B cell (primary cell): ENCODE measurements around the gene CSF2RB. TPM values are rescaled to one million over a fixed set of nuclear protein-coding genes. Genes with fewer than 3 reads are reported as not detected.

Experiments
- ATAC-seq: fragments of 200-7000 bp; cut with Tn5 transposase; one replicate; pipeline ENCODE4 v1.10.0; 2021; ENCODE audit warnings: low read depth, mild to moderate bottlenecking, moderate number of reproducible peaks, moderate library complexity
- CTCF ChIA-PET: fragments of 350-600 bp; sonication (Branson Sonifier 250); formaldehyde crosslinking; loops from one replicate; lab custom pipeline; 2021; ENCODE audit warnings: antibody characterized with exemption, inconsistent platforms; lab: Charles Lee
- POLR2A ChIA-PET: fragments of 350-600 bp; sonication (Branson Sonifier 250); formaldehyde crosslinking; loops from one replicate; lab custom pipeline; 2021; ENCODE audit warnings: antibody characterized with exemption; lab: Charles Lee
- DNase-seq: peaks from one replicate; pipeline ENCODE4 v3.0.0; 2013
- H2AFZ ChIP-seq: 2 replicates; pipeline ENCODE4 v1.6.1; 2012; ENCODE audit warnings: mild to moderate bottlenecking, low read depth, low read length; ENCODE audit not compliant: insufficient read depth, poor library complexity, severe bottlenecking
- H3K27ac ChIP-seq, 2 donors: 1 replicate in 1 of 2; 2 replicates in 1 of 2; pipeline ENCODE4 v1.5.1; 2012 to 2013; ENCODE audit warnings: low read length in 2 of 2, mild to moderate bottlenecking in 2 of 2, moderate library complexity in 1 of 2
- H3K27me3 ChIP-seq, 4 experiments: fragments of 200-600 bp in 1 of 4; sonication (generic) in 1 of 4; replicated peaks in 1 of 4; 1 replicate in 2 of 4; 2 replicates in 2 of 4; pipeline versions ENCODE4 v1.6.1 to v1.7.0; 2013 to 2016; ENCODE audit warnings: low read length in 3 of 4, mild to moderate bottlenecking in 2 of 4, mixed read lengths in 1 of 4, moderate library complexity in 1 of 4; ENCODE audit not compliant: insufficient read depth in 4 of 4, control insufficient read depth in 3 of 4; ENCODE audit errors: control extremely low read depth in 1 of 4
- H3K36me3 ChIP-seq, 2 experiments: replicated peaks in 1 of 2; 1 replicate in 1 of 2; 2 replicates in 1 of 2; pipeline versions ENCODE4 v1.6.1 to v1.7.1; 2013; ENCODE audit warnings: low read length in 1 of 2; ENCODE audit not compliant: insufficient read depth in 2 of 2, control insufficient read depth in 1 of 2; ENCODE audit errors: control extremely low read depth in 1 of 2, extremely low read depth in 1 of 2
- H3K4me1 ChIP-seq, 2 donors: fragments of 200-600 bp in 1 of 2; sonication (generic) in 1 of 2; 1 replicate in 1 of 2; 2 replicates in 1 of 2; pipeline versions ENCODE4 v1.5.1 to v1.6.1; 2013 to 2017; ENCODE audit warnings: low read length in 2 of 2; ENCODE audit not compliant: control insufficient read depth in 2 of 2, insufficient read depth in 2 of 2
- H3K4me2 ChIP-seq: replicated peaks from 2 replicates; pipeline ENCODE3; 2012; ENCODE audit warnings: mild to moderate bottlenecking, low read depth, low read length; ENCODE audit not compliant: poor library complexity, severe bottlenecking
- H3K4me3 ChIP-seq, 5 experiments: fragments of 200-600 bp in 1 of 5; sonication (generic) in 1 of 5; 1 replicate in 3 of 5; 2 replicates in 2 of 5; pipeline versions ENCODE4 v1.5.1 to v1.7.0; 2011 to 2016; ENCODE audit warnings: low read length in 4 of 5, mild to moderate bottlenecking in 4 of 5, low read depth in 2 of 5, control low read depth in 1 of 5, moderate library complexity in 1 of 5; ENCODE audit not compliant: insufficient read depth in 1 of 5; ENCODE audit errors: control extremely low read depth in 1 of 5, extremely low read depth in 1 of 5
- H3K79me2 ChIP-seq: fragments of 200-600 bp; sonication (generic); one replicate; pipeline ENCODE4 v1.6.0; 2016; ENCODE audit warnings: low read length; ENCODE audit not compliant: control insufficient read depth, insufficient read depth
- H3K9ac ChIP-seq: fragments of 200-600 bp; sonication (generic); 2 replicates; pipeline ENCODE4 v1.6.1; 2017; ENCODE audit warnings: mild to moderate bottlenecking, low read length, moderate library complexity
- H3K9me3 ChIP-seq, 3 donors: one replicate each; pipeline versions ENCODE4 v1.6.1 to v1.7.1; 2013; ENCODE audit warnings: low read length in 2 of 3; ENCODE audit not compliant: control insufficient read depth in 2 of 3, insufficient read depth in 1 of 3; ENCODE audit errors: control extremely low read depth in 1 of 3
- H4K20me1 ChIP-seq: 2 replicates; pipeline ENCODE4 v1.6.0; 2012; ENCODE audit warnings: mild to moderate bottlenecking, low read length; ENCODE audit not compliant: insufficient read depth, control insufficient read depth, poor library complexity, severe bottlenecking
- H3K27ac Mint-ChIP-seq: one replicate; pipeline ENCODE4 v1.8.0; 2021; ENCODE audit warnings: mixed read lengths
- H3K27me3 Mint-ChIP-seq: one replicate; pipeline ENCODE4 v1.8.0; 2021; ENCODE audit warnings: mixed read lengths
- H3K4me1 Mint-ChIP-seq: one replicate; pipeline ENCODE4 v1.8.0; 2021; ENCODE audit warnings: mixed read lengths
- H3K4me3 Mint-ChIP-seq: one replicate; pipeline ENCODE4 v1.8.0; 2021; ENCODE audit warnings: mixed read lengths
- H3K9me3 Mint-ChIP-seq: one replicate; pipeline ENCODE4 v1.8.0; 2022; ENCODE audit warnings: mixed read lengths; ENCODE audit not compliant: insufficient read depth
- EZH2 ChIP-seq: IDR thresholded peaks from 2 replicates; pipeline ENCODE4 v1.6.1; 2012; ENCODE audit warnings: borderline replicate concordance, low read depth, mild to moderate bottlenecking, moderate library complexity, low read length; ENCODE audit not compliant: insufficient read depth, poor library complexity, severe bottlenecking
- WGBS: methylation state at CpG from one replicate; pipeline ENCODE4 v1.1.5; 2013; ENCODE audit warnings: missing lambda C conversion rate; ENCODE audit not compliant: insufficient coverage; 5-methylcytosine and 5-hydroxymethylcytosine counted together
- intact Hi-C: fragments of 100-400 bp; cut with micrococcal nuclease; formaldehyde crosslinking; loops from one replicate; pipeline ENCODE4 v1.10.0; 2022
- polyA plus RNA-seq: library from polyadenylated mRNA; depleted of rRNA; stranded (reverse); fragments of >200 nt; gene quantifications from 2 replicates; pipeline ENCODE4 v1.2.3, GENCODE V29; 2012
- total RNA-seq, 2 donors: library from RNA; stranded (reverse); fragments of 120-200 nt in 1 of 2; gene quantifications; 1 replicate in 1 of 2; 2 replicates in 1 of 2; pipeline versions ENCODE4 v1.2.3 to v1.2.4, GENCODE V29; 2013 to 2022
- TF ChIP-seq, protein P1 (sequence below): fragments of 200-600 bp; IDR thresholded peaks from one replicate; pipeline ENCODE4 v1.8.0; 2022; ENCODE audit warnings: antibody characterized with exemption, mild to moderate bottlenecking

The CSF2RB gene
- total and polyA plus RNA-seq, 2 donors (not counting 1 experiment from before 2014, with no cell fraction given) = 22.0 to 39.7 TPM

DNA sequence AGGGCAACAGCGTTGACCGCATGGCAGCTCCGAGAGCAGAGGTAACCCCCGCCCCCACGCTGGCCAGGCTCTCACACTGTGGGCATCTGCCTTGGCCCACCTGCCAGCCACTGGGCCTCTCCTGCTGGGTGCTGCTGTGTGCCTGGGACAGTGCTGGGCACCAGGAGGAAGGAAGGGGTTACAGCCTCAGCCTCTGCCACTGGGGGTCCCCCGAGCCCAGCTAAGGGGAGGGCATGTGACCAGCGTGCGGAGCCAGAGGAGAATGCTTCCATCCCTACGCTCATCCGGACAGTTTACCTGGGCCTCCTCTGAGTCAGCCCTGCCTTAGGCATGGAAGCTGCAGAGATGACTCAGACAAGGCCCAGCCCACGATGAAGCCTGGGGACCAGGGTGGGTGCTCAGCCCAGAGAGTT, 41.8 kb upstream of the CSF2RB start:
- Histone ChIP-seq H3K4me2 (no peak overlapping the region), H3K27ac (no peak overlapping the region), H3K27me3 (no peaks in the 10 kb centered on the region), H3K4me3 (no peak overlapping the region), H3K9ac (no peak overlapping the region), H4K20me1 (no peaks in the 10 kb centered on the region), H3K79me2 (no peaks in the 10 kb centered on the region), H2AFZ (no peak overlapping the region), H3K9me3 (no peaks in the 10 kb centered on the region), H3K4me1 (peaks cover 0 to 6% of the 10 kb centered on the region in 2 donors), H3K36me3 (peaks cover 5 to 91% of the 10 kb centered on the region in 2 experiments)
- no peak overlapping the region for H3K27ac Mint-ChIP-seq
- TF ChIP-seq EZH2 = no peak
- TF ChIP-seq, protein P1, sequence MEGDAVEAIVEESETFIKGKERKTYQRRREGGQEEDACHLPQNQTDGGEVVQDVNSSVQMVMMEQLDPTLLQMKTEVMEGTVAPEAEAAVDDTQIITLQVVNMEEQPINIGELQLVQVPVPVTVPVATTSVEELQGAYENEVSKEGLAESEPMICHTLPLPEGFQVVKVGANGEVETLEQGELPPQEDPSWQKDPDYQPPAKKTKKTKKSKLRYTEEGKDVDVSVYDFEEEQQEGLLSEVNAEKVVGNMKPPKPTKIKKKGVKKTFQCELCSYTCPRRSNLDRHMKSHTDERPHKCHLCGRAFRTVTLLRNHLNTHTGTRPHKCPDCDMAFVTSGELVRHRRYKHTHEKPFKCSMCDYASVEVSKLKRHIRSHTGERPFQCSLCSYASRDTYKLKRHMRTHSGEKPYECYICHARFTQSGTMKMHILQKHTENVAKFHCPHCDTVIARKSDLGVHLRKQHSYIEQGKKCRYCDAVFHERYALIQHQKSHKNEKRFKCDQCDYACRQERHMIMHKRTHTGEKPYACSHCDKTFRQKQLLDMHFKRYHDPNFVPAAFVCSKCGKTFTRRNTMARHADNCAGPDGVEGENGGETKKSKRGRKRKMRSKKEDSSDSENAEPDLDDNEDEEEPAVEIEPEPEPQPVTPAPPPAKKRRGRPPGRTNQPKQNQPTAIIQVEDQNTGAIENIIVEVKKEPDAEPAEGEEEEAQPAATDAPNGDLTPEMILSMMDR = no peak
- ATAC-seq = no peak
- DNase-seq = no peak
- H3K27me3 Mint-ChIP-seq = no peaks in the 10 kb centered on the region
- ChIA-PET CTCF (no interaction called here), POLR2A (no interaction called here)
- no peaks in the 10 kb centered on the region for H3K9me3 Mint-ChIP-seq
- peaks cover 6% of the 10 kb centered on the region for H3K4me1 Mint-ChIP-seq
- H3K4me3 Mint-ChIP-seq = no peak overlapping the region
- WGBS = 99% methylated on average over 11 of the region's 11 CpGs
- intact Hi-C loops = no loop called here

DNA sequence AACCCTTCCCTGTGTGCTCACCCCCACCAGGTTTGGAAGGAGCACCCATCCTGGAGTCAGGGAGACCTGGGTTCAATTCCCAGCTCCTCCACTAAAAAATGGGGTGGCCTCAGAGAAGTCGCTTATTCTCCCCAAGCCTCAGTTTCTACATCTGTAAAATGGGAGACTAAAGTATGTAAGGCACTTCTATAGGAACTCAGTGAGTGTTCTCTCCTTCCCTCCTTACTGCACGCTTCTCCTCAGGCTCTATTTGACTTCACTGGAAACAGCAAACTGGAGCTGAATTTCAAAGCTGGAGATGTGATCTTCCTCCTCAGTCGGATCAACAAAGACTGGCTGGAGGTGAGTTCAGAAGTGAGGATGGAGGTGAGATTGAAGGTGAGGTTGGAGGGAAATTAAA, 41.3 kb upstream of the CSF2RB start:
- Histone ChIP-seq H3K27ac (no peak overlapping the region), H3K36me3 (peaks cover 5 to 90% of the 10 kb centered on the region in 2 experiments), H3K9ac (no peak overlapping the region), H4K20me1 (no peaks in the 10 kb centered on the region), H3K9me3 (no peaks in the 10 kb centered on the region), H3K27me3 (no peaks in the 10 kb centered on the region), H3K4me3 (no peak overlapping the region), H3K4me2 (no peak overlapping the region), H3K4me1 (peaks cover 0 to 6% of the 10 kb centered on the region in 2 donors), H2AFZ (no peak overlapping the region), H3K79me2 (no peaks in the 10 kb centered on the region)
- ChIA-PET POLR2A (no interaction called here), CTCF (no interaction called here)
- DNase-seq (no peak), ATAC-seq (no peak)
- H3K4me1 Mint-ChIP-seq = peaks cover 6% of the 10 kb centered on the region
- WGBS = 100% methylated on average over 1 of the region's 3 CpGs
- no peaks in the 10 kb centered on the region for H3K27me3 Mint-ChIP-seq
- TF ChIP-seq EZH2 = no peak
- TF ChIP-seq, protein P1 = no peak
- H3K4me3 Mint-ChIP-seq = no peak overlapping the region
- intact Hi-C loops = no loop called here
- no peaks in the 10 kb centered on the region for H3K9me3 Mint-ChIP-seq
- H3K27ac Mint-ChIP-seq = peak overlapping the region; percentile 32
